K562 (cell line): Measurements from ENCODE around the gene PDE1A. TPM values are rescaled to one million over a fixed set of nuclear protein-coding genes. Genes with fewer than 3 reads are reported as not detected.

Experiments
- ATAC-seq: fragments of 200-7000 bp; cut with Tn5 transposase; 3 replicates; pipeline ENCODE4 v1.9.1; 2020; ENCODE audit warnings: moderate library complexity
- BruUV-seq: library from RNA; stranded (reverse); fragments of 400-500 nt; replicated peaks from 2 replicates; lab custom pipeline; 2021; lab: Mats Ljungman, UMichigan
- CTCF ChIA-PET: fragments of 300-600 bp; formaldehyde crosslinking; extraction: SDS; loops from one replicate; lab custom pipeline; 2021; ENCODE audit warnings: low intra/inter-chr PET ratio; lab: Yijun Ruan, JAX
- POLR2A ChIA-PET: fragments of 300-600, 350-650 bp; sonication (Branson Sonifier 250); formaldehyde crosslinking; extraction: SDS; loops from one replicate; lab custom pipeline; 2021; ENCODE audit warnings: antibody characterized with exemption, inconsistent platforms; lab: Yijun Ruan, JAX
- DNase-seq, 4 experiments: peaks; one replicate each; pipeline versions ENCODE4 v3.0.0 to v3.0.0-alpha.2; 2011 to 2018; ENCODE audit warnings: low spot score in 3 of 4, mixed read lengths in 3 of 4; ENCODE audit errors: extremely low read depth in 1 of 4
- FAIRE-seq: peaks from 2 replicates; lab custom pipeline; 2011; peaks lifted over from hg19 to GRCh38; lab: Jason Lieb, UNC
- H2AFZ ChIP-seq: 2 replicates; pipeline ENCODE4 v1.6.0; 2011; ENCODE audit warnings: low read depth, low read length, control low read depth, inconsistent platforms
- H3K27ac ChIP-seq: fragments of 200-600 bp; 3 replicates; pipeline ENCODE4 v1.8.0; 2011; ENCODE audit warnings: low read depth, mild to moderate bottlenecking, control low read depth, inconsistent platforms, low read length, moderate library complexity, mixed read lengths; ENCODE audit errors: extremely low read depth
- H3K27me3 ChIP-seq, 2 experiments: fragments of 300-600 bp in 1 of 2; 2 replicates in 1 of 2; 3 replicates in 1 of 2; pipeline versions ENCODE4 v1.6.0 to v1.8.0; 2011; ENCODE audit warnings: inconsistent platforms in 2 of 2, low read length in 2 of 2, mild to moderate bottlenecking in 1 of 2, mixed read lengths in 1 of 2, moderate library complexity in 1 of 2; ENCODE audit not compliant: control insufficient read depth in 2 of 2, insufficient read depth in 2 of 2
- H3K36me3 ChIP-seq: fragments of 300-600 bp; 3 replicates; pipeline ENCODE4 v1.8.0; 2011; ENCODE audit warnings: mild to moderate bottlenecking, low read length, inconsistent platforms; ENCODE audit not compliant: control insufficient read depth, insufficient read depth
- H3K4me1 ChIP-seq, 2 experiments: fragments of 200-600 bp in 1 of 2; replicated peaks in 1 of 2; 2 replicates in 1 of 2; 3 replicates in 1 of 2; pipeline versions ENCODE4 v1.5.1 to v1.8.0; 2011; ENCODE audit warnings: inconsistent platforms in 2 of 2, low read length in 2 of 2, mild to moderate bottlenecking in 1 of 2, mixed read lengths in 1 of 2, moderate library complexity in 1 of 2; ENCODE audit not compliant: control insufficient read depth in 2 of 2, insufficient read depth in 2 of 2
- H3K4me2 ChIP-seq: 2 replicates; pipeline ENCODE4 v1.6.1; 2011; ENCODE audit warnings: low read length, control low read depth, inconsistent platforms, mixed read lengths; ENCODE audit not compliant: insufficient read depth
- H3K4me3 ChIP-seq: fragments of 200-600 bp; sonication (generic), shearing (Covaris generic); 2 replicates; pipeline ENCODE4 v1.5.1; 2016; ENCODE audit warnings: control low read depth, inconsistent platforms
- H3K79me2 ChIP-seq: fragments of 200-600 bp; 3 replicates; pipeline ENCODE4 v1.8.0; 2011; ENCODE audit warnings: low read length, inconsistent platforms; ENCODE audit not compliant: control insufficient read depth, insufficient read depth
- H3K9ac ChIP-seq, 2 experiments: 2 replicates each; pipeline versions ENCODE4 v1.6.0 to v1.6.1; 2011; ENCODE audit warnings: low read depth in 2 of 2, low read length in 2 of 2, control low read depth in 1 of 2, inconsistent platforms in 1 of 2, mild to moderate bottlenecking in 1 of 2, mixed read lengths in 1 of 2; ENCODE audit not compliant: insufficient read depth in 1 of 2
- H3K9me1 ChIP-seq: one replicate; pipeline ENCODE4 v1.6.0; 2011; ENCODE audit warnings: inconsistent platforms, mild to moderate bottlenecking, low read length, moderate library complexity; ENCODE audit not compliant: control insufficient read depth, insufficient read depth
- H3K9me3 ChIP-seq: replicated peaks from 2 replicates; pipeline ENCODE4 v1.5.1; 2011; ENCODE audit warnings: low read depth, low read length, inconsistent platforms; ENCODE audit not compliant: control insufficient read depth, insufficient read depth
- H4K20me1 ChIP-seq: replicated peaks from 2 replicates; pipeline ENCODE4 v1.6.1; 2011; ENCODE audit warnings: low read length, inconsistent platforms, mixed read lengths; ENCODE audit not compliant: control insufficient read depth, insufficient read depth
- DIDO1 ChIP-seq: fragments of 450-650 bp; IDR thresholded peaks from 2 replicates; pipeline ENCODE4 v1.6.1; 2016; ENCODE audit warnings: low read depth, missing biosample characterization, missing genetic modification characterization
- HDAC2 ChIP-seq: fragments of 450-650 bp; IDR thresholded peaks from 2 replicates; pipeline ENCODE4 v1.6.1; 2016; ENCODE audit warnings: mild to moderate bottlenecking
- KDM1A ChIP-seq, 2 experiments: fragments of 450-650 bp; IDR thresholded peaks; 2 replicates each; pipeline ENCODE4 v1.6.1; 2016; ENCODE audit warnings: mild to moderate bottlenecking in 2 of 2
- MAZ ChIP-seq, 2 experiments: fragments of 450-650 bp in 1 of 2; sonication (generic) in 1 of 2; formaldehyde crosslinking; IDR thresholded peaks in 1 of 2; conservative IDR thresholded peaks in 1 of 2; 2 replicates each; pipeline versions ENCODE4 v1.4.0 to v1.5.0; 2020; ENCODE audit warnings: mild to moderate bottlenecking in 1 of 2, missing genetic modification reagents in 1 of 2
- MCM2 ChIP-seq: fragments of 450-650 bp; IDR thresholded peaks from 2 replicates; pipeline ENCODE4 v1.6.1; 2017; ENCODE audit warnings: low read depth, mild to moderate bottlenecking
- MEF2D ChIP-seq: conservative IDR thresholded peaks from 2 replicates; pipeline ENCODE4 v1.6.1; 2016; ENCODE audit warnings: low read depth, missing genetic modification characterization, missing compliant biosample characterization
- PATZ1 ChIP-seq: fragments of 250-450 bp; sonication (Bioruptor Pico); IDR thresholded peaks from 2 replicates; pipeline ENCODE4 v1.5.0; 2020; ENCODE audit warnings: mild to moderate bottlenecking, borderline replicate concordance
- POLR2H ChIP-seq: IDR thresholded peaks from 2 replicates; pipeline ENCODE4 v1.6.1; 2016; ENCODE audit warnings: missing genetic modification characterization, low read depth, mild to moderate bottlenecking, control low read depth, missing compliant biosample characterization, moderate library complexity
- SREBF2 ChIP-seq: sonication (generic); formaldehyde crosslinking; IDR thresholded peaks from 2 replicates; pipeline ENCODE4 v1.4.0; 2020; ENCODE audit warnings: mild to moderate bottlenecking, missing genetic modification reagents
- ZBTB1 ChIP-seq: sonication (generic); formaldehyde crosslinking; IDR thresholded peaks from 2 replicates; pipeline ENCODE4 v1.8.1; 2023; ENCODE audit warnings: missing genetic modification reagents, low read depth, mild to moderate bottlenecking, borderline replicate concordance
- ZNF551 ChIP-seq: fragments of 250-450 bp; sonication (Bioruptor Pico); IDR thresholded peaks from 2 replicates; pipeline ENCODE4 v1.5.0; 2021; ENCODE audit warnings: mild to moderate bottlenecking, moderate library complexity
- WGBS: fragments of 100-300 bp; shearing (Covaris generic); methylation state at CpG from one replicate; pipeline ENCODE4 v1.1.6; 2016; ENCODE audit warnings: low coverage, mixed read lengths; ENCODE audit not compliant: insufficient coverage; ENCODE audit errors: missing lambda C conversion rate; 5-methylcytosine and 5-hydroxymethylcytosine counted together
- in situ Hi-C: fragments of 300-500 bp; cut with MboI; formaldehyde crosslinking; loops from 4 replicates; pipeline ENCODE4 v1.15.0; 2018; ENCODE audit warnings: inconsistent platforms, mixed read lengths
- intact Hi-C: fragments of 100-400 bp; cut with micrococcal nuclease; formaldehyde crosslinking; loops from 2 replicates; pipeline ENCODE4 v1.14.2; 2022
- polyA plus RNA-seq, 8 experiments: library from polyadenylated mRNA; depleted of rRNA in 4 of 8; stranded (reverse) in 5 of 8; unstranded in 3 of 8; fragments of >200 nt; fragmentation: Nextera tagmentation in 2 of 8; fragmentation: Illumina TruSeq in 1 of 8; extraction: Ambion mirVana in 2 of 8; extraction: Trizol in 1 of 8; gene quantifications; 2 replicates each; pipeline versions ENCODE4 v1.2.1 to v1.2.3, GENCODE V29; 2011 to 2014; ENCODE audit warnings: inconsistent platforms in 1 of 8, missing spikeins in 1 of 8
- total RNA-seq, 7 experiments: library from RNA; depleted of rRNA in 6 of 7; stranded (reverse); fragments of >200 nt in 6 of 7; fragmentation: Illumina TruSeq in 2 of 7; extraction: Trizol in 2 of 7; gene quantifications; 2 replicates each; pipeline versions ENCODE4 v1.2.1 to v1.2.3, GENCODE V29; 2011 to 2021; ENCODE audit warnings: low replicate concordance in 1 of 7
- TF ChIP-seq, protein P1 (sequence below): fragments of 200-800 bp; sonication (Bioruptor generic); IDR thresholded peaks from 2 replicates; pipeline ENCODE4 v1.6.1; 2017; ENCODE audit warnings: missing genetic modification characterization, missing compliant biosample characterization
- TF ChIP-seq, protein P2 (sequence below): fragments of 450-650 bp; IDR thresholded peaks from 2 replicates; pipeline ENCODE4 v1.6.1; 2016; ENCODE audit warnings: missing biosample characterization, missing genetic modification characterization
- TF ChIP-seq, protein P3 (sequence below): fragments of 200-800 bp; sonication (Bioruptor generic); IDR thresholded peaks from 2 replicates; pipeline ENCODE4 v1.6.1; 2017; ENCODE audit warnings: missing genetic modification characterization, missing compliant biosample characterization

Gene PDE1A
- total and polyA plus RNA-seq, 9 of the 15 experiments (the other 6 are each of a cell fraction or from before 2014, with no cell fraction given) = 0.14 to 0.91 (median 0.32) TPM

GRCh38 chr2:182193291-182193690, 233.5 kb downstream of the PDE1A start:
- H3K4me3 ChIP-seq = no peak overlapping the region
- no peaks in the 10 kb centered on the region for H3K79me2 ChIP-seq
- H4K20me1 ChIP-seq = no peaks in the 10 kb centered on the region
- H2AFZ ChIP-seq = no peak overlapping the region
- no peak for DNase-seq
- in situ Hi-C loops = no loop called here
- no peak overlapping the region for H3K27ac ChIP-seq
- FAIRE-seq = no peak
- H3K9me1 ChIP-seq = no peaks in the 10 kb centered on the region
- H3K27me3 ChIP-seq = no peaks in the 10 kb centered on the region
- POLR2A ChIA-PET = no interaction called here
- TF ChIP-seq ZNF551 (no peak), ZBTB1 (no peak), SREBF2 (no peak), PATZ1 (CRISPR knock-in tag) (no peak), MCM2 (no peak), HDAC2 (no peak), KDM1A (IDR thresholded peaks at IDR 0.05) (no peak), MAZ (CRISPR knock-in tag; conservative IDR thresholded peaks at IDR 0.05 in 1 of 2, IDR thresholded peaks at IDR 0.05 in 1 of 2) (no peak), POLR2H (tag) (no peak), MEF2D (no peak), DIDO1 (tag) (no peak)
- TF ChIP-seq, protein P1, sequence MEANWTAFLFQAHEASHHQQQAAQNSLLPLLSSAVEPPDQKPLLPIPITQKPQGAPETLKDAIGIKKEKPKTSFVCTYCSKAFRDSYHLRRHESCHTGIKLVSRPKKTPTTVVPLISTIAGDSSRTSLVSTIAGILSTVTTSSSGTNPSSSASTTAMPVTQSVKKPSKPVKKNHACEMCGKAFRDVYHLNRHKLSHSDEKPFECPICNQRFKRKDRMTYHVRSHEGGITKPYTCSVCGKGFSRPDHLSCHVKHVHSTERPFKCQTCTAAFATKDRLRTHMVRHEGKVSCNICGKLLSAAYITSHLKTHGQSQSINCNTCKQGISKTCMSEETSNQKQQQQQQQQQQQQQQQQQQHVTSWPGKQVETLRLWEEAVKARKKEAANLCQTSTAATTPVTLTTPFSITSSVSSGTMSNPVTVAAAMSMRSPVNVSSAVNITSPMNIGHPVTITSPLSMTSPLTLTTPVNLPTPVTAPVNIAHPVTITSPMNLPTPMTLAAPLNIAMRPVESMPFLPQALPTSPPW = no peak
- TF ChIP-seq, protein P2, sequence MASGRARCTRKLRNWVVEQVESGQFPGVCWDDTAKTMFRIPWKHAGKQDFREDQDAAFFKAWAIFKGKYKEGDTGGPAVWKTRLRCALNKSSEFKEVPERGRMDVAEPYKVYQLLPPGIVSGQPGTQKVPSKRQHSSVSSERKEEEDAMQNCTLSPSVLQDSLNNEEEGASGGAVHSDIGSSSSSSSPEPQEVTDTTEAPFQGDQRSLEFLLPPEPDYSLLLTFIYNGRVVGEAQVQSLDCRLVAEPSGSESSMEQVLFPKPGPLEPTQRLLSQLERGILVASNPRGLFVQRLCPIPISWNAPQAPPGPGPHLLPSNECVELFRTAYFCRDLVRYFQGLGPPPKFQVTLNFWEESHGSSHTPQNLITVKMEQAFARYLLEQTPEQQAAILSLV (tag) = no peak
- TF ChIP-seq, protein P3, sequence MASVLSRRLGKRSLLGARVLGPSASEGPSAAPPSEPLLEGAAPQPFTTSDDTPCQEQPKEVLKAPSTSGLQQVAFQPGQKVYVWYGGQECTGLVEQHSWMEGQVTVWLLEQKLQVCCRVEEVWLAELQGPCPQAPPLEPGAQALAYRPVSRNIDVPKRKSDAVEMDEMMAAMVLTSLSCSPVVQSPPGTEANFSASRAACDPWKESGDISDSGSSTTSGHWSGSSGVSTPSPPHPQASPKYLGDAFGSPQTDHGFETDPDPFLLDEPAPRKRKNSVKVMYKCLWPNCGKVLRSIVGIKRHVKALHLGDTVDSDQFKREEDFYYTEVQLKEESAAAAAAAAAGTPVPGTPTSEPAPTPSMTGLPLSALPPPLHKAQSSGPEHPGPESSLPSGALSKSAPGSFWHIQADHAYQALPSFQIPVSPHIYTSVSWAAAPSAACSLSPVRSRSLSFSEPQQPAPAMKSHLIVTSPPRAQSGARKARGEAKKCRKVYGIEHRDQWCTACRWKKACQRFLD (CRISPR knock-in tag) = no peak
- H3K9me3 ChIP-seq = no peaks in the 10 kb centered on the region
- 1% methylated on average over 5 of the region's 5 CpGs for WGBS
- no peaks in the 10 kb centered on the region for H3K4me1 ChIP-seq
- CTCF ChIA-PET = no interaction called here
- BruUV-seq = no TSS peak
- no peaks in the 10 kb centered on the region for H3K36me3 ChIP-seq
- intact Hi-C loops = no loop called here
- H3K4me2 ChIP-seq = no peak overlapping the region
- ATAC-seq = no peak
- H3K9ac ChIP-seq = no peak overlapping the region
